Measurements from ENCODE around the gene ZNF70. TPM values are rescaled to one million over a fixed set of nuclear protein-coding genes. Genes with fewer than 3 reads are reported as not detected.

Gene ZNF70
- total RNA-seq, 5 donors from 2014 or later (not counting 1 experiment from before 2014, with no cell fraction given): 3.2 to 6.4 (median 5.8) TPM

DNA sequence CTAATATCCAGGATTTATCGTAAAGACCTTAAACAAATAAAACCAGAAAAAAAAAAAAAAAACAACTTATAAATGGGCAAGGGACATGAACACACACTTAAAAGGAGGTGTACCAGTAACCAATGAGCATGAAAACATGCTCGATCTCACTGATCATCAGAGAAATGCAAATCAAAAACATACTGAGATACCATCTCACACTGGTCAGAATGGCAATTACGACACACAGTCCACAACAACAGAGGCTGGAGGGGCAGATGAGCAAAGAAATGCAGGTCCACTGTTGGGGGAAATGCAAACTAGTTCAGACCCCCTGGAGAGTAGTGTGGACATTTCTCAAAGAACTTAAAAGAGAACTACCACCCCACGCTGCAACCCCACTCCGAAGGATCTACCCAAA, 46.9 kb downstream of the ZNF70 start:
- H3K27ac Mint-ChIP-seq: peak overlapping the region; percentile 89
- H3K9me3 Mint-ChIP-seq: no peaks in the 10 kb centered on the region
- H3K36me3 ChIP-seq (ENCODE audit: control insufficient read depth in 2 of 2, extremely low read depth in 1 of 2, insufficient read depth in 1 of 2, low read length in 1 of 2): peaks cover 21 to 86% of the 10 kb centered on the region in 2 donors
- H3K4me1 Mint-ChIP-seq: peaks cover 58 to 67% (median 61%) of the 10 kb centered on the region in 3 donors
- H3K9me3 ChIP-seq: peaks cover 6% of the 10 kb centered on the region
- no peak overlapping the region for H3K4me3 Mint-ChIP-seq
- no peaks in the 10 kb centered on the region for H3K27me3 Mint-ChIP-seq
- no peaks in the 10 kb centered on the region for H3K27me3 ChIP-seq (replicated peaks in 1 of 2; ENCODE audit: control insufficient read depth in 2 of 2, extremely low read depth in 1 of 2, insufficient read depth in 2 of 2, low read length in 1 of 2)
- CTCF ChIA-PET: no interaction called here
- ATAC-seq (replicated peaks in 1 of 4) (no peak), DNase-seq (no peak)
- WGBS (ENCODE audit: insufficient coverage): no CpG with 5 or more reads among the region's 5 CpGs
- H3K36me3 Mint-ChIP-seq: peaks cover 88% of the 10 kb centered on the region
- H3K4me3 ChIP-seq (ENCODE audit: control insufficient read depth in 1 of 2, extremely low read depth in 1 of 2, low read length in 1 of 2): no peak overlapping the region
- peaks cover 0 to 4% of the 10 kb centered on the region in 2 experiments for H3K4me1 ChIP-seq (ENCODE audit: control insufficient read depth in 1 of 2, extremely low read depth in 1 of 2, insufficient read depth in 2 of 2, low read length in 2 of 2)
- H3K27ac ChIP-seq (ENCODE audit: low read length): no peak overlapping the region
- POLR2A ChIA-PET: no interaction called here

DNA sequence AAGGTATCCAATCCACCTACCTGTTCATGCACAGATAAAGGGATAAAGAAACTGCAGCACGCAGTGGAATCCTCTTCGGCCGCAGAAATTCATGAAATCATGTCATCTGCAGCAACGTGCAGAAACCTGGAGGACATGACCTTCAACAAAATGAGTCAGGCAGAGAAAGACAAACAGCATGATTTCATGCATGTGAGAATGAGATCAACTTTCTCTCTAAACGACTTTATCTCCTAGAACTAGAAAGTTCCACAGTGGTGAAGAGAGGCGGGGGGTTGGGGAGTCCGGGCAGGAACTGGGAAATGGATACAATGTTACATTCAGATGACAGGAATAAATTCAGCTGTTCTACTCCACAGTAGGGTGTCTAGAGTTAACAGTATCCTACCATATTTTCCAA, 50.2 kb downstream of the ZNF70 start:
- H3K36me3 Mint-ChIP-seq: peaks cover 74% of the 10 kb centered on the region
- H3K4me3 Mint-ChIP-seq: no peak overlapping the region
- H3K4me1 Mint-ChIP-seq: peaks cover 68 to 81% (median 75%) of the 10 kb centered on the region in 3 donors
- H3K27me3 Mint-ChIP-seq: no peaks in the 10 kb centered on the region
- no peaks in the 10 kb centered on the region for H3K27me3 ChIP-seq (replicated peaks in 1 of 2; ENCODE audit: control insufficient read depth in 2 of 2, extremely low read depth in 1 of 2, insufficient read depth in 2 of 2, low read length in 1 of 2)
- ChIA-PET CTCF (no interaction called here), POLR2A (no interaction called here)
- H3K36me3 ChIP-seq (ENCODE audit: control insufficient read depth in 2 of 2, extremely low read depth in 1 of 2, insufficient read depth in 1 of 2, low read length in 1 of 2): peaks cover 21 to 66% of the 10 kb centered on the region in 2 donors
- peaks cover 19 to 31% of the 10 kb centered on the region in 2 experiments for H3K4me1 ChIP-seq (ENCODE audit: control insufficient read depth in 1 of 2, extremely low read depth in 1 of 2, insufficient read depth in 2 of 2, low read length in 2 of 2)
- H3K27ac ChIP-seq (ENCODE audit: low read length): no peak overlapping the region
- no peak overlapping the region for H3K4me3 ChIP-seq (ENCODE audit: control insufficient read depth in 1 of 2, extremely low read depth in 1 of 2, low read length in 1 of 2)
- DNase-seq: no peak
- no peak for ATAC-seq (replicated peaks in 1 of 4)
- H3K9me3 ChIP-seq: peaks cover 6% of the 10 kb centered on the region
- 87% methylated on average over 4 of the region's 7 CpGs for WGBS (ENCODE audit: insufficient coverage)
- no peaks in the 10 kb centered on the region for H3K9me3 Mint-ChIP-seq
- H3K27ac Mint-ChIP-seq: peak overlapping the region in 1 of 2 donors; percentile 29

DNA sequence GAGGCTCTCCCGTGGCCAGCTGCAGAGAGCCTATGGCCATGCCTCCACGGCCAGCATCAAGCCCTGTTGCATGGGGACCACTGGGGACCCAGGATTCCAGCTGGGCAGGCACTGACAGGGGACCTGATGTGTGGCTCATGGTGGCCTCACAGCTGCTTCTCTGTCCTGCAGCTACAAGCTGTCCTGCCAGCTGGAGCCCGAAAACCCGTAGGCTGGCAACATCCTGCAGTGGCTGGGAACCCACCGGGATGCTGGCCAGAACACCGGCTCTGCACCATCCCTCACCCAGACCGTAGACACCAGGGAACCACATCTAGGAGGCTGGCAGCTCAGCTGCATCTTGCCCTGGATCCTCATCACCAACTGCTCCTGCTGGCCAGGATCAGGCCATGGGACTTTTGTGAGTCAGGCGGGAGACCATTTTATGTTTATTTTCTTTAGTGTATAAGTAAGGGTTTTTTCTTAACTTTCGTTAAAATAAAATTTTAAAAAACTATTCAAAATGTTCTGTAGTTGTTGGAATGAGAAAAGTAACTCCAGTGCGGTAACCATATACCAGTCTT, 52.2 kb downstream of the ZNF70 start:
- Histone ChIP-seq H3K36me3 (ENCODE audit: control insufficient read depth in 2 of 2, extremely low read depth in 1 of 2, insufficient read depth in 1 of 2, low read length in 1 of 2) (peaks cover 21 to 64% of the 10 kb centered on the region in 2 donors), H3K27ac (ENCODE audit: low read length) (no peak overlapping the region), H3K9me3 (peaks cover 6% of the 10 kb centered on the region), H3K4me1 (ENCODE audit: control insufficient read depth in 1 of 2, extremely low read depth in 1 of 2, insufficient read depth in 2 of 2, low read length in 2 of 2) (peaks cover 22 to 49% of the 10 kb centered on the region in 2 experiments), H3K4me3 (ENCODE audit: control insufficient read depth in 1 of 2, extremely low read depth in 1 of 2, low read length in 1 of 2) (no peak overlapping the region), H3K27me3 (replicated peaks in 1 of 2; ENCODE audit: control insufficient read depth in 2 of 2, extremely low read depth in 1 of 2, insufficient read depth in 2 of 2, low read length in 1 of 2) (no peaks in the 10 kb centered on the region)
- Mint-ChIP-seq H3K4me1 (peaks cover 61 to 78% (median 70%) of the 10 kb centered on the region in 3 donors), H3K36me3 (peaks cover 65% of the 10 kb centered on the region), H3K27me3 (no peaks in the 10 kb centered on the region), H3K9me3 (no peaks in the 10 kb centered on the region), H3K4me3 (peak overlapping the region in 1 of 3 donors; percentile 95), H3K27ac (peak overlapping the region; percentile 73 to 76)
- ChIA-PET POLR2A (no interaction called here), CTCF (no interaction called here)
- WGBS (ENCODE audit: insufficient coverage): 100% methylated on average over 5 of the region's 10 CpGs
- no peak for ATAC-seq (replicated peaks in 1 of 4)
- no peak for DNase-seq

DNA sequence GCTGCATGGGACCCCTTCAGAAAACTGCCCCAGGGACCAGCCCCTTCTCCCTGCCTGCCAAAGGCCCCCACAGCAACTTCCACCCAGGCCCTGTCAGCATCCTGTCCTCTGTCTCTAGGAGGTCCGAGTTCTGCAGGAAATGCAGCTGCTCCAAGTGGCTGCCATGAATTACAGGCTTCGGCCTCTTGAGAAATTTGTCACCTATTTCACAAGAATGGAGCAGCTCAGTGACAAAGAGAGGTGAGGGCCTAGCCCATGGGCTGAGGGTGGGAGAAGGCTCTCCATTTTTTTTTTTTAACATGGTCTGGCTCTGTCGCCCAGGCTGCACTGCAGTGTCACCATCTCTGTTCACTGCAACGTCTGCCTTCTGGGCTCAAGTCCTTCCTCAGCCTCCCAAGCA, 52.8 kb downstream of the ZNF70 start:
- no peaks in the 10 kb centered on the region for H3K27me3 Mint-ChIP-seq
- peak overlapping the region in 1 of 3 donors; percentile 95 for H3K4me3 Mint-ChIP-seq
- peaks cover 21 to 66% of the 10 kb centered on the region in 2 donors for H3K36me3 ChIP-seq (ENCODE audit: control insufficient read depth in 2 of 2, extremely low read depth in 1 of 2, insufficient read depth in 1 of 2, low read length in 1 of 2)
- H3K27ac Mint-ChIP-seq: peak overlapping the region; percentile 73 to 100
- H3K4me1 ChIP-seq (ENCODE audit: control insufficient read depth in 1 of 2, extremely low read depth in 1 of 2, insufficient read depth in 2 of 2, low read length in 2 of 2): peaks cover 22 to 49% of the 10 kb centered on the region in 2 experiments
- no peak for DNase-seq
- no peak overlapping the region for H3K4me3 ChIP-seq (ENCODE audit: control insufficient read depth in 1 of 2, extremely low read depth in 1 of 2, low read length in 1 of 2)
- no peaks in the 10 kb centered on the region for H3K9me3 Mint-ChIP-seq
- H3K27ac ChIP-seq (ENCODE audit: low read length): peak overlapping the region; percentile 97
- H3K27me3 ChIP-seq (replicated peaks in 1 of 2; ENCODE audit: control insufficient read depth in 2 of 2, extremely low read depth in 1 of 2, insufficient read depth in 2 of 2, low read length in 1 of 2): no peaks in the 10 kb centered on the region
- WGBS (ENCODE audit: insufficient coverage): 80% methylated on average over 1 of the region's 4 CpGs
- peaks cover 54 to 73% (median 65%) of the 10 kb centered on the region in 3 donors for H3K4me1 Mint-ChIP-seq
- ChIA-PET POLR2A (no interaction called here), CTCF (no interaction called here)
- no peak for ATAC-seq (replicated peaks in 1 of 4)
- H3K36me3 Mint-ChIP-seq: peaks cover 60% of the 10 kb centered on the region
- H3K9me3 ChIP-seq: peaks cover 6% of the 10 kb centered on the region

DNA sequence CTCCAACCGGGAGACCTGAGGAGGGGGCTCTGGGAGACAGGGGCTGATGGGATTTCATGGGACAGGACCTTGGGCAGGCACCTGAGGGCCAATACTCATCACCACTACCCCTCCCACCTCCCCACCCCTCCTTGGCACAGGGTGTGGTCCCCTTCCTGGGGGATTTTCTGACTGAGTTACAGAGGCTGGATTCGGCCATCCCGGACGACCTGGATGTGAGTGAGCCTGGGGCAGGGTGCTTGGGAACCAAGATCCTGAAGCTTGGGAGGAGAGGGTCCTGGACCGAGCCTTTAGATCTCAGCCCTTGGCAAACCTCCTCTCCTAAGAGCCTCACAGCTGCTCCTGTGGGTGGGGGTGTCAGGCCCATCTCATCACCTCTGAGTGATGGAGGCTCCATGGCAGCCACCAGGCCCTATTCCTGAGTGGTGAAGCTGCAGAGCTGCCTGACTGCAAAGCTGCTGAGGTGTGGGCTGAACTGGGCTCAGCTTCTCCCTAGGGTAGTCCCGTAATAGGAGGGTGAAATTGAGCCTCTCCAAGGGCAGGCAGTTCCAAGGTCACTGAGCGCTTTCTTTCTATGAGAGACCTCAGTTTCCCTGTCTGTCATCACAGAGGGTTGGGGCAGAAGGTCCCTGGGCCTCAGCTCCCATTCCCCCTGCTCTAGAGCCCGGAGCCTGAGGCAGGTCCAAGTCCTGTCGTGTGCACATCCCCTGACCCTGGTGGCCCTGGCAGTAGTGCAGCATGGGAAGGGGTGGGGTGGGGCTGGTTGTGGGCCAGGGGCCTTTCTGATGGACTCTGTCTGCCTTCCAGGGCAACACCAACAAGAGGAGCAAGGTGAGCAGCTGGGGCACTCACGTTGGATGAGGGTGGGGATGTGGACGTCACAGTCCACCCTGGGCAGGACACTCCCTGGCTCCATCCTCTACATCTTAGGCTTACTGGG, 53.6 kb downstream of the ZNF70 start:
- Mint-ChIP-seq H3K4me3 (peak overlapping the region; percentile 87 to 95 (median 90)), H3K27me3 (no peaks in the 10 kb centered on the region), H3K9me3 (no peaks in the 10 kb centered on the region), H3K4me1 (peaks cover 47 to 69% (median 62%) of the 10 kb centered on the region in 3 donors), H3K27ac (peak overlapping the region; percentile 100), H3K36me3 (peaks cover 59% of the 10 kb centered on the region)
- 100% methylated on average over 2 of the region's 11 CpGs for WGBS (ENCODE audit: insufficient coverage)
- peaks cover 22 to 49% of the 10 kb centered on the region in 2 experiments for H3K4me1 ChIP-seq (ENCODE audit: control insufficient read depth in 1 of 2, extremely low read depth in 1 of 2, insufficient read depth in 2 of 2, low read length in 2 of 2)
- peak overlapping the region; percentile 97 for H3K27ac ChIP-seq (ENCODE audit: low read length)
- H3K9me3 ChIP-seq: peaks cover 6% of the 10 kb centered on the region
- no peak for ATAC-seq (replicated peaks in 1 of 4)
- DNase-seq: peak in 1 of 35 experiments; percentile 19
- ChIA-PET CTCF (interaction anchor here (0.5 to 0.7 kb wide), 5 partner anchors 38 to 1878 kb away, joined by 3 to 4 read pairs (median 3); no protein-coding TSS in a partner anchor), POLR2A (interaction anchor here in 1 of 2 donors (1.3 kb wide), 1 partner anchor 20 kb away, joined by 4 read pairs; no protein-coding TSS in a partner anchor)
- H3K27me3 ChIP-seq (replicated peaks in 1 of 2; ENCODE audit: control insufficient read depth in 2 of 2, extremely low read depth in 1 of 2, insufficient read depth in 2 of 2, low read length in 1 of 2): no peaks in the 10 kb centered on the region
- peaks cover 26 to 65% of the 10 kb centered on the region in 2 donors for H3K36me3 ChIP-seq (ENCODE audit: control insufficient read depth in 2 of 2, extremely low read depth in 1 of 2, insufficient read depth in 1 of 2, low read length in 1 of 2)
- H3K4me3 ChIP-seq (ENCODE audit: control insufficient read depth in 1 of 2, extremely low read depth in 1 of 2, low read length in 1 of 2): peak overlapping the region; percentile 57 to 75

DNA sequence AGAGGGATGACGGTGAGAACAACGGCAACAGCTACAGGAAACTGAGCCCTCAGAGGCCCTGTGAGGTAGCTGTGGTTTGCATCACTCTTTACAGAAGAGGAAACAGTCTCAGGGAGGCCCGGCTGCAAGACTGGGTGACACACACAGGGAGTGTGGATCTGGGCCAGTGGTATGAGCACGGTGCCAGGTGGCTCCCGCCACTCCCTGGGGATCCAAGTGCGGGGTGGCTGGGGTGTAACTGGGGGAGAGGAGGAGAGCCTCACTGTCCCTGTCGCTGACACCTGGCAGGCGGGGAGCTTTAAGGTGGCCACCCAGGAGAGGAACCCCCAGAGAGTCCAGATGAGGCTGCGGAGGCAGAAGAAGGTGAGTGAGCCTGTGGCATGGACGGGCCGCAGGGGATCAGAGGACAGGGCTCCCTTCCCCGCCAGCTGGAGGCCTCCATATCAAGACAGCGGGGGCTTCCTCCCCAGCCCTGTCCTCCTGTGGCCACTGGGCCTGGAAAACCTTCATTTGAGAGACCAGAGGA, 54.5 kb downstream of the ZNF70 start:
- Mint-ChIP-seq H3K36me3 (peaks cover 50% of the 10 kb centered on the region), H3K9me3 (no peaks in the 10 kb centered on the region), H3K4me1 (peaks cover 38 to 60% (median 53%) of the 10 kb centered on the region in 3 donors), H3K27ac (peak overlapping the region; percentile 100), H3K27me3 (no peaks in the 10 kb centered on the region), H3K4me3 (peak overlapping the region; percentile 87 to 95 (median 90))
- peaks cover 20 to 56% of the 10 kb centered on the region in 2 donors for H3K36me3 ChIP-seq (ENCODE audit: control insufficient read depth in 2 of 2, extremely low read depth in 1 of 2, insufficient read depth in 1 of 2, low read length in 1 of 2)
- POLR2A ChIA-PET: interaction anchor here (0.5 to 1.3 kb wide), 7 partner anchors 14 to 694 kb away, joined by 3 to 8 read pairs (median 3); partner anchors contain the start of gene RSPH14 (in 1 of the 2)
- WGBS (ENCODE audit: insufficient coverage): 1% methylated on average over 11 of the region's 13 CpGs
- ATAC-seq (replicated peaks in 1 of 4): peak; percentile 99 to 100 (median 100)
- H3K27ac ChIP-seq (ENCODE audit: low read length): peak overlapping the region; percentile 97
- peaks cover 6% of the 10 kb centered on the region for H3K9me3 ChIP-seq
- no peaks in the 10 kb centered on the region for H3K27me3 ChIP-seq (replicated peaks in 1 of 2; ENCODE audit: control insufficient read depth in 2 of 2, extremely low read depth in 1 of 2, insufficient read depth in 2 of 2, low read length in 1 of 2)
- peak; percentile 58 to 90 (median 81) for DNase-seq
- H3K4me3 ChIP-seq (ENCODE audit: control insufficient read depth in 1 of 2, extremely low read depth in 1 of 2, low read length in 1 of 2): peak overlapping the region; percentile 57 to 75
- H3K4me1 ChIP-seq (ENCODE audit: control insufficient read depth in 1 of 2, extremely low read depth in 1 of 2, insufficient read depth in 2 of 2, low read length in 2 of 2): peaks cover 22 to 49% of the 10 kb centered on the region in 2 experiments
- CTCF ChIA-PET: interaction anchor here (0.5 to 1.0 kb wide), 4 partner anchors 21 to 319 kb away, joined by 3 to 6 read pairs (median 3); partner anchors contain the start of gene SLC2A11 (in 1 of the 2)
